Hepatocyte (in vitro differentiated cells): ENCODE results near the gene P2RX4.

Experiments used
- CTCF ChIP-seq: fragments of 200-600 bp; sonication (generic); IDR thresholded peaks from 2 replicates; pipeline ENCODE4 v1.5.1; 2016; ENCODE audit warnings: antibody characterized with exemption, mild to moderate bottlenecking; ENCODE audit not compliant: poor library complexity
- EZH2 ChIP-seq: fragments of 200-600 bp; sonication (generic); IDR thresholded peaks from 2 replicates; pipeline ENCODE4 v1.6.1; 2016; ENCODE audit warnings: antibody characterized with exemption, mild to moderate bottlenecking, borderline replicate concordance
- EZH2phosphoT487 ChIP-seq: fragments of 200-600 bp; sonication (generic); IDR thresholded peaks from one replicate; pipeline ENCODE4 v1.6.1; 2018; ENCODE audit warnings: antibody characterized with exemption, mild to moderate bottlenecking, low read depth, moderate library complexity; ENCODE audit not compliant: unreplicated experiment, severe bottlenecking

- no peak for TF ChIP-seq EZH2phosphoT487
- TF ChIP-seq CTCF = no peak
- no peak for TF ChIP-seq EZH2
Measured at GRCh38 chr12:121232163-121232562, 22.2 kb downstream of the P2RX4 start.
